Inflammatory macrophage (primary cell): ENCODE data around the gene AP2A1.
"Not testable (repeated sequence)": the region's sequence is repeated elsewhere in the genome, so short reads cannot be mapped to it uniquely, and the experiment has no call there.

Experiments used
- DNase-seq, 2 donors: peaks; one replicate each; pipeline ENCODE4 v3.0.0-alpha.2; 2020 to 2022
- total RNA-seq, 18 experiments: gene quantifications; one replicate each; lab custom pipeline; 2026; ENCODE audit warnings: mixed read lengths in 6 of 18, inconsistent platforms in 2 of 18; lab: John Stamatoyannopoulos, UW

AP2A1 gene
- 42.9 to 128 (median 90.3) reads per million in 18 experiments for total RNA-seq

- DNase-seq: no peak
Observed at GRCh38 chr19:49766930-49767299, at the start of gene AP2A1. AP2A1 (plus strand) TSS chr19:49767001; CDS start chr19:49767134, 133 bp downstream.

- DNase-seq: no peak
Observed at GRCh38 chr19:49718511-49718910, 48.3 kb upstream of the AP2A1 start.

- no peak for DNase-seq
Observed at GRCh38 chr19:49718991-49719390, 47.8 kb upstream of the AP2A1 start.

- not testable (repeated sequence) for DNase-seq
Observed at GRCh38 chr19:49719420-49719819, 47.4 kb upstream of the AP2A1 start.

GRCh38 chr19:49727217-49728030 lies 39.4 kb upstream of the AP2A1 start:
- no peak for DNase-seq

GRCh38 chr19:49730166-49730565 lies 36.6 kb upstream of the AP2A1 start:
- no peak for DNase-seq

- no peak for DNase-seq
Observed at GRCh38 chr19:49738268-49738667, 28.5 kb upstream of the AP2A1 start.

- DNase-seq: no peak
Observed at GRCh38 chr19:49739098-49739497, 27.7 kb upstream of the AP2A1 start.

GRCh38 chr19:49739933-49740332 lies 26.9 kb upstream of the AP2A1 start:
- no peak for DNase-seq

GRCh38 chr19:49741210-49741844 lies 25.5 kb upstream of the AP2A1 start:
- DNase-seq: no peak

GRCh38 chr19:49744946-49745381 lies 21.8 kb upstream of the AP2A1 start:
- DNase-seq: no peak

- DNase-seq: peak; percentile 55 to 61
Observed at GRCh38 chr19:49746206-49746958, 20.4 kb upstream of the AP2A1 start.

- DNase-seq: peak in 1 of 2 donors; percentile 11
Observed at GRCh38 chr19:49749055-49749716, 17.6 kb upstream of the AP2A1 start.

- DNase-seq: no peak
Observed at GRCh38 chr19:49749771-49750170, 17.0 kb upstream of the AP2A1 start.

- DNase-seq: no peak
Observed at GRCh38 chr19:49752701-49753100, 14.1 kb upstream of the AP2A1 start.

GRCh38 chr19:49755956-49756355 lies 10.8 kb upstream of the AP2A1 start:
- no peak for DNase-seq

- no peak for DNase-seq
Observed at GRCh38 chr19:49758292-49758691, 8.5 kb upstream of the AP2A1 start.

- no peak for DNase-seq
Observed at GRCh38 chr19:49761249-49761624, 5.6 kb upstream of the AP2A1 start.

GRCh38 chr19:49761625-49762311 lies 5.0 kb upstream of the AP2A1 start:
- peak; percentile 15 to 25 for DNase-seq

- peak; percentile 33 to 56 for DNase-seq
Observed at GRCh38 chr19:49763230-49763629, 3.6 kb upstream of the AP2A1 start, which contains the start of gene TSKS. TSKS (minus strand) TSS chr19:49763306; CDS start chr19:49763247, 59 bp downstream.

- DNase-seq: no peak
Observed at GRCh38 chr19:49764341-49764740, 2.5 kb upstream of the AP2A1 start.
